Neuronal stem cell (in vitro differentiated cells): ENCODE measurements around the gene TM4SF5.
A peak's percentile ranks its signal among the peaks of the same experiment; 100 is the strongest.

Experiments
- DNase-seq: peaks from one replicate; pipeline ENCODE4 v3.0.0-alpha.2; 2013; ENCODE audit warnings: low spot score
- H2AFZ ChIP-seq: one replicate; pipeline ENCODE4 v1.6.1; 2013; ENCODE audit warnings: mild to moderate bottlenecking, low read length, inconsistent platforms
- H2AK5ac ChIP-seq: 2 replicates; pipeline ENCODE4 v1.6.1; 2013; ENCODE audit warnings: low read depth, mild to moderate bottlenecking, inconsistent platforms, low read length, moderate library complexity, mixed read lengths
- H2BK120ac ChIP-seq: 2 replicates; pipeline ENCODE4 v1.6.1; 2013; ENCODE audit warnings: low read depth, mild to moderate bottlenecking, inconsistent platforms, low read length, moderate library complexity, mixed read lengths
- H2BK12ac ChIP-seq: one replicate; pipeline ENCODE4 v1.6.1; 2013; ENCODE audit warnings: low read length, inconsistent platforms
- H2BK15ac ChIP-seq: 2 replicates; pipeline ENCODE4 v1.6.1; 2013; ENCODE audit warnings: mild to moderate bottlenecking, low read length, inconsistent platforms, mixed read lengths
- H2BK5ac ChIP-seq: one replicate; pipeline ENCODE4 v1.6.1; 2013; ENCODE audit warnings: inconsistent platforms, mild to moderate bottlenecking, low read length, moderate library complexity
- H3K14ac ChIP-seq: one replicate; pipeline ENCODE4 v1.6.1; 2013; ENCODE audit warnings: low read length, inconsistent platforms
- H3K18ac ChIP-seq: 2 replicates; pipeline ENCODE4 v1.6.1; 2013; ENCODE audit warnings: low read length, inconsistent platforms
- H3K23ac ChIP-seq: 2 replicates; pipeline ENCODE4 v1.6.1; 2013; ENCODE audit warnings: low read depth, mild to moderate bottlenecking, mixed read lengths, low read length, inconsistent platforms; ENCODE audit not compliant: poor library complexity
- H3K27ac ChIP-seq: replicated peaks from 3 replicates; pipeline ENCODE4 v1.5.1; 2013; ENCODE audit warnings: low read length, inconsistent platforms
- H3K27me3 ChIP-seq, 3 experiments: 2 replicates each; pipeline ENCODE4 v1.6.1; 2013; ENCODE audit warnings: low read length in 3 of 3, mild to moderate bottlenecking in 2 of 3, inconsistent platforms in 1 of 3, low read depth in 1 of 3, mixed read lengths in 1 of 3, moderate library complexity in 1 of 3; ENCODE audit not compliant: control insufficient read depth in 3 of 3, insufficient read depth in 3 of 3
- H3K36me3 ChIP-seq, 2 donors: replicated peaks in 1 of 2; 2 replicates each; pipeline ENCODE4 v1.6.1; 2013; ENCODE audit warnings: low read length in 2 of 2; ENCODE audit not compliant: control insufficient read depth in 2 of 2, insufficient read depth in 2 of 2
- H3K4ac ChIP-seq: 2 replicates; pipeline ENCODE4 v1.6.1; 2013; ENCODE audit warnings: inconsistent platforms, mild to moderate bottlenecking, low read length, moderate library complexity
- H3K4me1 ChIP-seq, 2 donors: 1 replicate in 1 of 2; 2 replicates in 1 of 2; pipeline ENCODE4 v1.6.1; 2013; ENCODE audit warnings: low read length in 2 of 2, low read depth in 1 of 2; ENCODE audit not compliant: control insufficient read depth in 2 of 2, insufficient read depth in 1 of 2
- H3K4me2 ChIP-seq: one replicate; pipeline ENCODE4 v1.6.1; 2013; ENCODE audit warnings: mild to moderate bottlenecking, low read length, inconsistent platforms; ENCODE audit not compliant: insufficient read depth, poor library complexity, severe bottlenecking
- H3K4me3 ChIP-seq, 2 donors: 2 replicates each; pipeline ENCODE4 v1.5.1; 2013; ENCODE audit warnings: low read length in 2 of 2, mild to moderate bottlenecking in 2 of 2, inconsistent platforms in 1 of 2, moderate library complexity in 1 of 2
- H3K79me1 ChIP-seq: one replicate; pipeline ENCODE4 v1.6.1; 2013; ENCODE audit warnings: low read depth, mild to moderate bottlenecking, inconsistent platforms, low read length, moderate library complexity
- H3K9ac ChIP-seq: one replicate; pipeline ENCODE4 v1.6.1; 2013; ENCODE audit warnings: mild to moderate bottlenecking, low read depth, low read length, inconsistent platforms; ENCODE audit not compliant: poor library complexity
- H3K9me3 ChIP-seq, 2 donors: replicated peaks in 1 of 2; 2 replicates each; pipeline versions ENCODE3 to v1.6.1; 2013; ENCODE audit warnings: low read length in 2 of 2, mild to moderate bottlenecking in 2 of 2, inconsistent platforms in 1 of 2, low read depth in 1 of 2, mixed read lengths in 1 of 2, moderate library complexity in 1 of 2; ENCODE audit not compliant: control insufficient read depth in 2 of 2, insufficient read depth in 1 of 2
- H4K8ac ChIP-seq: one replicate; pipeline ENCODE4 v1.6.1; 2013; ENCODE audit warnings: low read depth, mild to moderate bottlenecking, inconsistent platforms, low read length, moderate library complexity
- H4K91ac ChIP-seq: one replicate; pipeline ENCODE4 v1.6.1; 2013; ENCODE audit warnings: low read length, low read depth, mild to moderate bottlenecking, inconsistent platforms; ENCODE audit not compliant: poor library complexity
- WGBS, 2 donors: extraction: QIAGEN DNeasy Blood & Tissue Kit; methylation state at CpG; one replicate each; pipeline ENCODE4 v1.1.7; 2013; ENCODE audit warnings: missing lambda C conversion rate in 2 of 2, mixed read lengths in 1 of 2; ENCODE audit not compliant: insufficient read length in 2 of 2, insufficient replicate concordance in 1 of 2; ENCODE audit errors: extremely low coverage in 2 of 2; 5-methylcytosine and 5-hydroxymethylcytosine counted together

The TM4SF5 gene

DNA sequence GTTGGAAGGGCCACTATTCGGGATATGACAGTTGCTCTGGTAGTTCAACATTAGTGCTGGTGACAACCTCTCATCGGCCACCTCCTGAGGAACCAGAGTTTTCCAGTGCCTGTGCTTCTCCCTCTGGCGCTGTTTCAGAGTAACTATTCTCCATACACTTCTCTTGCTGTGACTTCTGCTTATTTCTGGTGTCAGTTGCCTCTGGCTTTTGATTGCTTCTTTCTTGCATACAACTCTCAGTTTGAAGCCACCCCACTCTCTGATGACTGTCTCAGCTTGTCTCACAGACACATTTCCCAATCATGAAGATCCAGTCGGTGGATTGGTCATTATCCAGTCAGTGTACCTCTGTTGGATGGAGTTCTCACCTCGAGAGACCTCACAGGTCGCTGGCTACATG is 3.4 kb upstream of the TM4SF5 start:
- DNase-seq = no peak
- WGBS, 2 donors = no CpG with 5 or more reads among the region's 6 CpGs
- H3K27ac ChIP-seq = no peak overlapping the region
- H4K8ac ChIP-seq = no peak overlapping the region
- no peak overlapping the region for H2AFZ ChIP-seq
- H3K9ac ChIP-seq = no peak overlapping the region
- H3K18ac ChIP-seq = no peak overlapping the region
- H3K23ac ChIP-seq = no peak overlapping the region
- H3K4ac ChIP-seq = no peak overlapping the region
- H3K36me3 ChIP-seq = no peaks in the 10 kb centered on the region
- no peak overlapping the region for H2BK5ac ChIP-seq
- no peak overlapping the region for H3K14ac ChIP-seq
- no peaks in the 10 kb centered on the region for H3K79me1 ChIP-seq
- H3K9me3 ChIP-seq = peaks cover 0 to 2% of the 10 kb centered on the region in 2 donors
- H2BK15ac ChIP-seq = no peak overlapping the region
- no peak overlapping the region for H3K4me3 ChIP-seq
- H4K91ac ChIP-seq = no peak overlapping the region
- no peak overlapping the region for H2BK12ac ChIP-seq
- H2AK5ac ChIP-seq = no peak overlapping the region
- peaks cover 0 to 22% (median 0%) of the 10 kb centered on the region in 3 experiments for H3K27me3 ChIP-seq
- no peak overlapping the region for H3K4me2 ChIP-seq
- no peaks in the 10 kb centered on the region for H3K4me1 ChIP-seq
- H2BK120ac ChIP-seq = no peak overlapping the region

DNA sequence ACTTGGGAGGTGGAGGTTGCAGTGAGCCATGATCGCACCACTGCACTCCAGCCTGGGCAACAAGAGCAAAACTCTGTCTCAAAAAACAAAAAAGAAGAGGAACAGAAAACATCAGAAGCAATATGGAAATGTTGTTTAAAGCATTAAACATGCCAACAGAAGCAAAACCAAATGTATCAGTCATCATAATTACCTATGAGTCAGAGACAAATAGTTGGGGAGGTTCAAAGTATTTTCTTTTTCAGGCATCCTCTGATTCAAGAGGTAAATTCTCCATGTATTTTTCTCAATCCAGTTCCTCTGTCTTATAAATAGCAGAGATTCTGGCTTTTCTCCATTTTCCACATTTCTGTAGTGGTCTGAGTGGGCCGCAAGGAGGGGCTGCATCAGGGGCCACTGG is 2.1 kb upstream of the TM4SF5 start:
- H2BK15ac ChIP-seq = no peak overlapping the region
- no peaks in the 10 kb centered on the region for H3K36me3 ChIP-seq
- H2AFZ ChIP-seq = no peak overlapping the region
- H3K4ac ChIP-seq = no peak overlapping the region
- peaks cover 0 to 2% of the 10 kb centered on the region in 2 donors for H3K9me3 ChIP-seq
- no peak overlapping the region for H4K8ac ChIP-seq
- H3K9ac ChIP-seq = no peak overlapping the region
- no peak for DNase-seq
- H3K14ac ChIP-seq = no peak overlapping the region
- no peak overlapping the region for H3K4me2 ChIP-seq
- no peak overlapping the region for H3K18ac ChIP-seq
- H3K79me1 ChIP-seq = no peaks in the 10 kb centered on the region
- H2BK120ac ChIP-seq = no peak overlapping the region
- H3K27me3 ChIP-seq = peaks cover 0 to 23% (median 0%) of the 10 kb centered on the region in 3 experiments
- no peak overlapping the region for H2AK5ac ChIP-seq
- H4K91ac ChIP-seq = no peak overlapping the region
- H2BK5ac ChIP-seq = no peak overlapping the region
- H3K4me3 ChIP-seq = no peak overlapping the region
- WGBS, 2 donors = no CpG with 5 or more reads among the region's 2 CpGs
- H3K23ac ChIP-seq = no peak overlapping the region
- no peak overlapping the region for H2BK12ac ChIP-seq
- no peaks in the 10 kb centered on the region for H3K4me1 ChIP-seq
- no peak overlapping the region for H3K27ac ChIP-seq

DNA sequence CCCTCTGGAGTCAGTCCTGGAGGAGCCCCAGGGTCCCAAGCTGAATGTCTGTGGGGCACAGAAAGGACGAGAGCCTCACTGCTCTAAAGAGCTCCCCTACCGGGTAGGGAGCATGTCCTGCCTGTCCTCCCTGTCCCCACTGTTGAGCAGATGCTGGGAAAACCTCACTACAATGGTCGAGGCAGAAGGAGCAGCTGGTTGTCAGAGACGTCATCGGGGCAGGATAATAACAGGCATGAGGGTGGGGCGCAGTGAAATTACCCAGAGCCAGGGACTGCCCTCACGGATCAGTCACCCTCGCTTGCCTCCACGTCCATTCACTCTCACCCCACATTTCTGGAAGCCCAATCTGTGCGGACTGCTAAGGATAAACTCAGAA is 538 bp downstream of the TM4SF5 start:
- H3K4ac ChIP-seq = no peak overlapping the region

DNA sequence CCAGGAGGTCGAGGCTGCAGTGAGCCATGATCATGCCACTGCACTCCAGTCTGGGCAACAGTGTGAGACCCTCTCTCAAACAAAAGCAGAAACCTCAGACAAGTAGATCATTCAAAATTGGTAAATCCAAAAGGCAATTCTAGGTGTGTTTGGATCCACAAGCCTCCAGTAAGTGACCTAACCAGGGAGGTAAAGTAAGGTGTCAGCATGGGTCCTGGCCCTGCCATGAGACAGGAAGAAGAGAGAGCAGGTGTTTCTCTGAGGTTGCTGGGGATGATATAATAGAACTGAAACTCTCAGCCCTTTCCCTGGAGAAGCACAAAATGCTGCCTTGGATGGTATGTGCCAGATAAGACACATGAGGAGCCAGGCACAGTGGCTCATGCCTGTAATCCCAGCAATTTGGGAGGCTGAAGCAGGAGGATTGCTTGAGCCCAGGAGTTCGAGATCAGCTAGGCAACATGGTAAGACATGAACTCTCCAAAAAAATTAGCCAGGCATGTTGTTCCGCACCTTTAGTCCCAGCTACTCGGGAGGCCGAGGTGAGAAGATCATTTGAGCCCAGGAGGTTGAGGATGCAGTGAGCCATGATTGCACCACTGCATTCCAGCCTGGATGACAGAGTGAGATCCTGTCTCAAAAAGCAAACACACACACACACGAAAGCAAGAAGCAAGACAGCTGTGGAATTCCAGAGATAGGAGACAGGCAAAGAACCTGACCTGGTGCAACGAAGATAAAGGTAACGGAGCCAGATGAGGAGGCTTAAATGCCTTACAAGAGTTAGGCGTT is 6.5 kb downstream of the TM4SF5 start:
- Histone ChIP-seq H4K91ac (no peak overlapping the region), H3K4me2 (no peak overlapping the region), H3K9me3 (no peaks in the 10 kb centered on the region), H3K4me3 (no peak overlapping the region), H3K79me1 (no peaks in the 10 kb centered on the region), H3K9ac (no peak overlapping the region), H3K27me3 (peaks cover 0 to 6% (median 0%) of the 10 kb centered on the region in 3 experiments), H4K8ac (no peak overlapping the region), H3K14ac (no peak overlapping the region), H2BK12ac (no peak overlapping the region), H2BK5ac (no peak overlapping the region), H2BK120ac (no peak overlapping the region), H2AK5ac (no peak overlapping the region), H2BK15ac (no peak overlapping the region), H3K27ac (no peak overlapping the region), H3K4me1 (no peaks in the 10 kb centered on the region), H3K23ac (no peak overlapping the region), H2AFZ (no peak overlapping the region), H3K36me3 (no peaks in the 10 kb centered on the region), H3K4ac (no peak overlapping the region), H3K18ac (no peak overlapping the region)
- DNase-seq = no peak
- no CpG with 5 or more reads among the region's 9 CpGs for WGBS, 2 donors

More for the DNA sequence above, 538 bp downstream of the TM4SF5 start:
- peak overlapping the region; percentile 16 for H3K23ac ChIP-seq
- peaks cover 0 to 2% of the 10 kb centered on the region in 2 donors for H3K9me3 ChIP-seq
- no peaks in the 10 kb centered on the region for H3K36me3 ChIP-seq
- H2BK12ac ChIP-seq = no peak overlapping the region
- peaks cover 0 to 23% (median 0%) of the 10 kb centered on the region in 3 experiments for H3K27me3 ChIP-seq
- H4K8ac ChIP-seq = no peak overlapping the region
- no peak overlapping the region for H2BK5ac ChIP-seq
- no peak overlapping the region for H3K4me3 ChIP-seq
- no peak overlapping the region for H2AFZ ChIP-seq
- no peak overlapping the region for H2BK15ac ChIP-seq
- peak overlapping the region; percentile 25 for H2AK5ac ChIP-seq
- no peak overlapping the region for H3K14ac ChIP-seq
- H4K91ac ChIP-seq = no peak overlapping the region
- H3K4me2 ChIP-seq = no peak overlapping the region
- no CpG with 5 or more reads among the region's 10 CpGs for WGBS, 2 donors
- H3K9ac ChIP-seq = no peak overlapping the region
- no peak overlapping the region for H2BK120ac ChIP-seq
- H3K79me1 ChIP-seq = no peaks in the 10 kb centered on the region
- H3K27ac ChIP-seq = no peak overlapping the region
- H3K4me1 ChIP-seq = no peaks in the 10 kb centered on the region
- DNase-seq = no peak
- no peak overlapping the region for H3K18ac ChIP-seq
